SK-N-SH treated with all-trans-retinoic acid at 6 μM for 48 hours (cell line): ENCODE measurements around the gene APOL5.

Source experiments
- ATAC-seq: fragments of 200-7000 bp; cut with Tn5 transposase; 3 replicates; pipeline ENCODE4 v1.9.1; 2020; ENCODE audit warnings: mild to moderate bottlenecking, moderate library complexity
- ARNTL ChIP-seq: fragments of 450-650 bp; formaldehyde crosslinking; IDR thresholded peaks from 2 replicates; pipeline ENCODE4 v1.5.0; 2020; ENCODE audit warnings: low read depth, mild to moderate bottlenecking, moderate library complexity, borderline replicate concordance
- BACH2 ChIP-seq: fragments of 250-450 bp; sonication (Bioruptor Pico); IDR thresholded peaks from 2 replicates; pipeline ENCODE4 v1.9.0; 2021; ENCODE audit warnings: mild to moderate bottlenecking, borderline replicate concordance
- CREB5 ChIP-seq: fragments of 250-450 bp; sonication (Bioruptor Pico); IDR thresholded peaks from 2 replicates; pipeline ENCODE4 v1.5.1; 2020; ENCODE audit warnings: low read depth, mild to moderate bottlenecking, moderate library complexity
- GLIS3 ChIP-seq: fragments of 250-450 bp; sonication (Bioruptor Pico); IDR thresholded peaks from 2 replicates; pipeline ENCODE4 v1.5.0; 2020; ENCODE audit warnings: mild to moderate bottlenecking, moderate library complexity
- ISL1 ChIP-seq: fragments of 250-450 bp; sonication (Bioruptor Pico); IDR thresholded peaks from 2 replicates; pipeline ENCODE4 v2.1.2; 2022; ENCODE audit warnings: mild to moderate bottlenecking, moderate library complexity
- OSR1 ChIP-seq: fragments of 250-450 bp; sonication (Bioruptor Pico); IDR thresholded peaks from 2 replicates; pipeline ENCODE4 v1.8.0; 2022; ENCODE audit warnings: moderate library complexity, mild to moderate bottlenecking, inconsistent platforms
- PATZ1 ChIP-seq: fragments of 250-450 bp; sonication (Bioruptor Pico); IDR thresholded peaks from 2 replicates; pipeline ENCODE4 v1.8.0; 2020; ENCODE audit warnings: mild to moderate bottlenecking, moderate library complexity, borderline replicate concordance
- PPARA ChIP-seq: fragments of 250-450 bp; sonication (Bioruptor Pico); IDR thresholded peaks from 2 replicates; pipeline ENCODE4 v1.5.0; 2020; ENCODE audit warnings: mild to moderate bottlenecking, borderline replicate concordance
- RARB ChIP-seq: fragments of 250-450 bp; sonication (Bioruptor Pico); IDR thresholded peaks from 2 replicates; pipeline ENCODE4 v1.8.0; 2021; ENCODE audit warnings: mild to moderate bottlenecking, moderate library complexity
- TCF4 ChIP-seq: fragments of 250-450 bp; sonication (Bioruptor Pico); IDR thresholded peaks from 2 replicates; pipeline ENCODE4 v1.8.0; 2021; ENCODE audit warnings: mild to moderate bottlenecking, moderate library complexity, borderline replicate concordance
- TOX ChIP-seq: fragments of 250-450 bp; sonication (Bioruptor Pico); IDR thresholded peaks from 2 replicates; pipeline ENCODE4 v1.8.0; 2021; ENCODE audit warnings: mild to moderate bottlenecking, moderate library complexity, borderline replicate concordance
- TSHZ2 ChIP-seq: fragments of 250-450 bp; sonication (Bioruptor Pico); IDR thresholded peaks from 2 replicates; pipeline ENCODE4 v1.5.0; 2020; ENCODE audit warnings: mild to moderate bottlenecking, moderate library complexity
- ZC3H10 ChIP-seq: fragments of 250-450 bp; sonication (Bioruptor Pico); IDR thresholded peaks from 2 replicates; pipeline ENCODE4 v1.5.1; 2021; ENCODE audit warnings: mild to moderate bottlenecking, moderate library complexity
- ZFP3 ChIP-seq: fragments of 250-450 bp; sonication (Bioruptor Pico); IDR thresholded peaks from 2 replicates; pipeline ENCODE4 v1.5.0; 2020; ENCODE audit warnings: mild to moderate bottlenecking, moderate library complexity
- ZFP30 ChIP-seq: fragments of 450-650 bp; formaldehyde crosslinking; IDR thresholded peaks from 2 replicates; pipeline ENCODE4 v1.5.0; 2022; ENCODE audit warnings: mild to moderate bottlenecking, moderate library complexity
- ZNF565 ChIP-seq: fragments of 450-650 bp; formaldehyde crosslinking; conservative IDR thresholded peaks from 2 replicates; pipeline ENCODE4 v1.5.0; 2020; ENCODE audit warnings: low read depth, mild to moderate bottlenecking, moderate library complexity
- ZNF70 ChIP-seq: fragments of 450-650 bp; formaldehyde crosslinking; IDR thresholded peaks from 2 replicates; pipeline ENCODE4 v1.5.0; 2020; ENCODE audit warnings: mild to moderate bottlenecking, moderate library complexity
- TF ChIP-seq, protein P1 (sequence below): fragments of 250-450 bp; sonication (Bioruptor Pico); IDR thresholded peaks from 2 replicates; pipeline ENCODE4 v1.5.1; 2021; ENCODE audit warnings: mild to moderate bottlenecking, moderate library complexity
- TF ChIP-seq, protein P2 (sequence below): fragments of 250-450 bp; sonication (Bioruptor Pico); IDR thresholded peaks from 2 replicates; pipeline ENCODE4 v1.8.0; 2021; ENCODE audit warnings: low read depth, mild to moderate bottlenecking, moderate library complexity, borderline replicate concordance

Gene APOL5

DNA sequence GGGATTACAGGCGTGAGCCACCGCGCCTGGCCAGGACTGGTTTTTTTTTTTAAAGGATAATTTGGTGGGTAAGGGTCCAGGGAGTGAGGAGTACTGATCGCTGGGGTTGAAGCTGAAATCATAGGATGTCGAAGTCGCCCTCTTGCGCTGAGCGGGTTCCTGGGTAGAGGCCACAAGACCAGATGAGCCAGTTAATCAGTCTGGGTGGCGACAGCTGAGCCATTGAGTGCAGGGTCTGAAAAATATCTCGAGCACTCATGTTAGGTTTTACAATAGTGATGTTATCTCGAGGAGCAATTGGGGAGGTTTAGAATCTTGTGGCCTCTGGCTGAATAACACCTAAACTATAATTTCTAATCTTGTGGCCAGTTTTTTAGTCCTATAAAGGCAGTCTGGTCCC lies 7.8 kb downstream of the APOL5 start:
- ATAC-seq: no peak
- TF ChIP-seq, protein P1, sequence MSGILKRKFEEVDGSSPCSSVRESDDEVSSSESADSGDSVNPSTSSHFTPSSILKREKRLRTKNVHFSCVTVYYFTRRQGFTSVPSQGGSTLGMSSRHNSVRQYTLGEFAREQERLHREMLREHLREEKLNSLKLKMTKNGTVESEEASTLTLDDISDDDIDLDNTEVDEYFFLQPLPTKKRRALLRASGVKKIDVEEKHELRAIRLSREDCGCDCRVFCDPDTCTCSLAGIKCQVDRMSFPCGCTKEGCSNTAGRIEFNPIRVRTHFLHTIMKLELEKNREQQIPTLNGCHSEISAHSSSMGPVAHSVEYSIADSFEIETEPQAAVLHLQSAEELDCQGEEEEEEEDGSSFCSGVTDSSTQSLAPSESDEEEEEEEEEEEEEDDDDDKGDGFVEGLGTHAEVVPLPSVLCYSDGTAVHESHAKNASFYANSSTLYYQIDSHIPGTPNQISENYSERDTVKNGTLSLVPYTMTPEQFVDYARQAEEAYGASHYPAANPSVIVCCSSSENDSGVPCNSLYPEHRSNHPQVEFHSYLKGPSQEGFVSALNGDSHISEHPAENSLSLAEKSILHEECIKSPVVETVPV (CRISPR knock-in tag): no peak
- TF ChIP-seq ZNF565 (CRISPR knock-in tag): no peak
- TF ChIP-seq CREB5 (CRISPR knock-in tag): no peak
- TF ChIP-seq GLIS3: no peak
- TF ChIP-seq ISL1 (CRISPR knock-in tag): no peak
- TF ChIP-seq TOX (CRISPR knock-in tag): no peak
- TF ChIP-seq ZC3H10 (CRISPR knock-in tag): no peak
- no peak for TF ChIP-seq RARB (CRISPR knock-in tag)

DNA sequence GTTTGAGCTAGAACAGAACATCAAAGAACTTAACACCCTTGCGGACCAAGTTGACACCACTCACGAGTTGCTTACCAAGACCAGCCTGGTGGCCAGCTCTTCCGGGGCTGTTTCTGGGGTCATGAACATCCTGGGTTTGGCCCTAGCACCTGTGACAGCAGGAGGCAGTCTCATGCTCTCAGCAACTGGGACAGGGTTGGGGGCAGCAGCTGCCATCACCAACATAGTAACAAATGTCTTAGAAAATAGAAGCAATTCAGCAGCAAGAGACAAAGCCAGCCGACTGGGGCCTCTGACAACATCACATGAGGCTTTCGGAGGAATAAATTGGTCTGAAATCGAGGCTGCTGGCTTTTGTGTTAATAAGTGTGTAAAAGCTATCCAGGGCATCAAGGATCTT lies 8.7 kb downstream of the APOL5 start:
- TF ChIP-seq ZC3H10 (CRISPR knock-in tag) (no peak), ZFP3 (CRISPR knock-in tag) (no peak), CREB5 (CRISPR knock-in tag) (no peak), TCF4 (no peak), BACH2 (no peak), GLIS3 (no peak)
- ATAC-seq: no peak

- TF ChIP-seq RARB (CRISPR knock-in tag): no peak
- no peak for TF ChIP-seq ARNTL (CRISPR knock-in tag)
- TF ChIP-seq ISL1 (CRISPR knock-in tag): no peak
- no peak for TF ChIP-seq ZFP30 (CRISPR knock-in tag)
- no peak for TF ChIP-seq GLIS3
- no peak for TF ChIP-seq TOX (CRISPR knock-in tag)
- TF ChIP-seq BACH2: no peak
- no peak for TF ChIP-seq CREB5 (CRISPR knock-in tag)
- no peak for TF ChIP-seq ZC3H10 (CRISPR knock-in tag)
- TF ChIP-seq ZNF565 (CRISPR knock-in tag): no peak
- TF ChIP-seq PPARA (CRISPR knock-in tag): no peak
- no peak for ATAC-seq
Observed at GRCh38 chr22:35726933-35727332, 9.3 kb downstream of the APOL5 start.

GRCh38 chr22:35727436-35727835 lies 9.8 kb downstream of the APOL5 start:
- ATAC-seq: no peak
- no peak for TF ChIP-seq TSHZ2
- no peak for TF ChIP-seq ISL1 (CRISPR knock-in tag)
- no peak for TF ChIP-seq ZFP30 (CRISPR knock-in tag)
- TF ChIP-seq PPARA (CRISPR knock-in tag): no peak

- no peak for TF ChIP-seq PATZ1 (CRISPR knock-in tag)
- TF ChIP-seq ZNF70 (CRISPR knock-in tag): no peak
- no peak for TF ChIP-seq OSR1 (CRISPR knock-in tag)
- TF ChIP-seq, protein P2, sequence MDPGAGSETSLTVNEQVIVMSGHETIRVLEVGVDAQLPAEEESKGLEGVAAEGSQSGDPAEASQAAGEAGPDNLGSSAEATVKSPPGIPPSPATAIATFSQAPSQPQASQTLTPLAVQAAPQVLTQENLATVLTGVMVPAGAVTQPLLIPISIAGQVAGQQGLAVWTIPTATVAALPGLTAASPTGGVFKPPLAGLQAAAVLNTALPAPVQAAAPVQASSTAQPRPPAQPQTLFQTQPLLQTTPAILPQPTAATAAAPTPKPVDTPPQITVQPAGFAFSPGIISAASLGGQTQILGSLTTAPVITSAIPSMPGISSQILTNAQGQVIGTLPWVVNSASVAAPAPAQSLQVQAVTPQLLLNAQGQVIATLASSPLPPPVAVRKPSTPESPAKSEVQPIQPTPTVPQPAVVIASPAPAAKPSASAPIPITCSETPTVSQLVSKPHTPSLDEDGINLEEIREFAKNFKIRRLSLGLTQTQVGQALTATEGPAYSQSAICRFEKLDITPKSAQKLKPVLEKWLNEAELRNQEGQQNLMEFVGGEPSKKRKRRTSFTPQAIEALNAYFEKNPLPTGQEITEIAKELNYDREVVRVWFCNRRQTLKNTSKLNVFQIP (CRISPR knock-in tag): no peak
- TF ChIP-seq TOX (CRISPR knock-in tag): no peak
- no peak for TF ChIP-seq ARNTL (CRISPR knock-in tag)
- no peak for ATAC-seq
Observed at GRCh38 chr22:35728639-35729308, 11.1 kb downstream of the APOL5 start.
